ENCODE data around the gene ANKS1B.

- TF ChIP-seq ZNF274 (IDR thresholded peaks at IDR 0.05; ENCODE audit: low read depth, low read length) (no peak), YY1 (IDR thresholded peaks at IDR 0.05; ENCODE audit: insufficient read depth, insufficient read length) (no peak)
These were observed 539.8 kb downstream of the ANKS1B start for GRCh38 chr12:99444859-99445316.
